Superior temporal gyrus (tissue), 1 donor: ENCODE measurements around the gene ZNF831.

Experiments
- DNase-seq: peaks from one replicate; pipeline ENCODE4 v3.0.0-alpha.2; 2016; ENCODE audit errors: extremely low spot score

Gene ZNF831

GRCh38 chr20:59214073-59214472 lies 50.5 kb downstream of the ZNF831 start:
- no peak for DNase-seq

- no peak for DNase-seq
Observed at GRCh38 chr20:59214606-59215547, 51.3 kb downstream of the ZNF831 start.

- no peak for DNase-seq
Observed at GRCh38 chr20:59217173-59217572, 53.6 kb downstream of the ZNF831 start.

- no peak for DNase-seq
Observed at GRCh38 chr20:59217794-59218280, 54.2 kb downstream of the ZNF831 start.

GRCh38 chr20:59219211-59219610 lies 55.6 kb downstream of the ZNF831 start:
- no peak for DNase-seq

- DNase-seq, result no peak
Observed at GRCh38 chr20:59220161-59220560, 56.5 kb downstream of the ZNF831 start.

GRCh38 chr20:59221049-59221706 lies 57.6 kb downstream of the ZNF831 start:
- DNase-seq, result no peak

GRCh38 chr20:59221707-59222252 lies 58.2 kb downstream of the ZNF831 start:
- DNase-seq, result no peak

GRCh38 chr20:59222253-59223181 lies 58.9 kb downstream of the ZNF831 start:
- peak; percentile 83 for DNase-seq

- peak; percentile 50 for DNase-seq
Observed at GRCh38 chr20:59223182-59223601, 59.6 kb downstream of the ZNF831 start.

GRCh38 chr20:59223750-59224149 lies 60.1 kb downstream of the ZNF831 start:
- no peak for DNase-seq

- DNase-seq, result no peak
Observed at GRCh38 chr20:59224236-59224635, 60.6 kb downstream of the ZNF831 start.

- DNase-seq, result no peak
Observed at GRCh38 chr20:59230385-59230784, 66.8 kb downstream of the ZNF831 start.

- DNase-seq, result no peak
Observed at GRCh38 chr20:59231124-59231804, 67.6 kb downstream of the ZNF831 start.

- DNase-seq, result no peak
Observed at GRCh38 chr20:59232618-59233017, 69.0 kb downstream of the ZNF831 start.

- DNase-seq, result no peak
Observed at GRCh38 chr20:59235226-59235625, 71.6 kb downstream of the ZNF831 start.

- no peak for DNase-seq
Observed at GRCh38 chr20:59240006-59240405, 76.4 kb downstream of the ZNF831 start.

GRCh38 chr20:59242714-59243626 lies 79.3 kb downstream of the ZNF831 start:
- no peak for DNase-seq

- no peak for DNase-seq
Observed at GRCh38 chr20:59246691-59247400, 83.2 kb downstream of the ZNF831 start.
